Measurements from ENCODE around the gene NGEF. TPM values are rescaled to one million over a fixed set of nuclear protein-coding genes. Genes with fewer than 3 reads are reported as not detected.

NGEF gene
- total RNA-seq, 1 experiment from 2014 or later, result 1.9 TPM

DNA sequence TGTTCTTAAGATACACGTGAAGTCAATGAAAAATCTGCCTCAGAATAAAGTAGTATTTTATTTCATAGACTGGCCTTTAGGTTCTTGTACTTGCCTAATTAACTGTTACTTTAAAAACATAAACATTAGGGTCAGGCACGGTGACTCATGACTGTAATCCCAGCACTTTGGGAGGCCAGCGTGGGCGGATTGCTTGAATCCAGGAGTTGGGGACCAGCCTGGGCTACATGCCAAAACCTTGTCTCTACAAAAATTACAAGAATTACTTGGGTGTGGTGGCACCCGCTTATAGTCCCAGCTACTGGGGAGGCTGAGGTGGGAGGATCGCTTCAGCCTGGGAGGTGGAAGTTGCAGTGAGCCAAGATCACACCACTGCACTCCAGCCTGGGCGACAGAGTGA is 159.0 kb downstream of the NGEF start:
- Histone ChIP-seq H3T11ph (ENCODE audit: low read length) (no peak overlapping the region), H3K9ac (ENCODE audit: extremely low read depth, insufficient read length, low read length) (no peak overlapping the region), H3K79me1 (ENCODE audit: insufficient read depth, low read depth, low read length, poor library complexity, severe bottlenecking) (no peaks in the 10 kb centered on the region), H3K79me2 (ENCODE audit: insufficient read depth, low read length) (no peaks in the 10 kb centered on the region), H3K23ac (ENCODE audit: insufficient read length, low read depth, low read length) (no peak overlapping the region), H3K27me3 (ENCODE audit: insufficient read depth, low read length) (no peaks in the 10 kb centered on the region), H2AFZ (ENCODE audit: low read length) (no peak overlapping the region), H2BK5ac (ENCODE audit: insufficient read length, low read length) (no peak overlapping the region), H2AK5ac (ENCODE audit: insufficient read length, low read length) (no peak overlapping the region), H4K5ac (ENCODE audit: insufficient read length, low read depth, low read length) (no peak overlapping the region), H2BK20ac (ENCODE audit: low read depth, low read length, poor library complexity, severe bottlenecking) (no peak overlapping the region), H2BK12ac (ENCODE audit: insufficient read length, low read depth, low read length) (no peak overlapping the region), H4K20me1 (ENCODE audit: control insufficient read depth, insufficient read depth, insufficient read length) (no peaks in the 10 kb centered on the region), H3K18ac (ENCODE audit: insufficient read length, low read depth, low read length) (no peak overlapping the region), H3K14ac (ENCODE audit: insufficient read depth, low read length) (no peak overlapping the region), H3K27ac (ENCODE audit: insufficient read length, low read depth, low read length) (no peak overlapping the region), H4K8ac (replicated peaks; ENCODE audit: insufficient read length, low read depth, low read length) (no peak overlapping the region), H3K56ac (ENCODE audit: insufficient read length, low read depth, low read length) (no peak overlapping the region), H2BK15ac (ENCODE audit: low read depth, low read length) (no peak overlapping the region), H3K4ac (ENCODE audit: low read depth, low read length) (no peak overlapping the region), H4K91ac (ENCODE audit: insufficient read length, low read depth, low read length) (no peak overlapping the region), H3K4me1 (ENCODE audit: insufficient read depth, low read length) (no peaks in the 10 kb centered on the region), H3K4me2 (ENCODE audit: insufficient read depth, insufficient read length, low read length) (no peak overlapping the region), H2BK120ac (ENCODE audit: low read depth, low read length, poor library complexity, severe bottlenecking) (no peak overlapping the region), H3K23me2 (ENCODE audit: insufficient read length, low read depth, low read length, poor library complexity, severe bottlenecking) (peaks cover 2% of the 10 kb centered on the region), H3K9me3 (ENCODE audit: control insufficient read depth, low read depth, low read length) (no peaks in the 10 kb centered on the region)
- DNase-seq, result no peak
- Mint-ChIP-seq H3K27me3 (ENCODE audit: low read depth) (no peaks in the 10 kb centered on the region), H3K4me3 (no peak overlapping the region), H3K36me3 (ENCODE audit: insufficient read depth in 1 of 3, low read depth in 3 of 3) (peaks cover 19 to 68% (median 47%) of the 10 kb centered on the region in 3 experiments), H3K9me3 (no peaks in the 10 kb centered on the region), H3K27ac (no peak overlapping the region), H3K4me1 (no peaks in the 10 kb centered on the region)
- TF ChIP-seq, protein P1, sequence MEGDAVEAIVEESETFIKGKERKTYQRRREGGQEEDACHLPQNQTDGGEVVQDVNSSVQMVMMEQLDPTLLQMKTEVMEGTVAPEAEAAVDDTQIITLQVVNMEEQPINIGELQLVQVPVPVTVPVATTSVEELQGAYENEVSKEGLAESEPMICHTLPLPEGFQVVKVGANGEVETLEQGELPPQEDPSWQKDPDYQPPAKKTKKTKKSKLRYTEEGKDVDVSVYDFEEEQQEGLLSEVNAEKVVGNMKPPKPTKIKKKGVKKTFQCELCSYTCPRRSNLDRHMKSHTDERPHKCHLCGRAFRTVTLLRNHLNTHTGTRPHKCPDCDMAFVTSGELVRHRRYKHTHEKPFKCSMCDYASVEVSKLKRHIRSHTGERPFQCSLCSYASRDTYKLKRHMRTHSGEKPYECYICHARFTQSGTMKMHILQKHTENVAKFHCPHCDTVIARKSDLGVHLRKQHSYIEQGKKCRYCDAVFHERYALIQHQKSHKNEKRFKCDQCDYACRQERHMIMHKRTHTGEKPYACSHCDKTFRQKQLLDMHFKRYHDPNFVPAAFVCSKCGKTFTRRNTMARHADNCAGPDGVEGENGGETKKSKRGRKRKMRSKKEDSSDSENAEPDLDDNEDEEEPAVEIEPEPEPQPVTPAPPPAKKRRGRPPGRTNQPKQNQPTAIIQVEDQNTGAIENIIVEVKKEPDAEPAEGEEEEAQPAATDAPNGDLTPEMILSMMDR (conservative IDR thresholded peaks at IDR 0.05), result no peak
- WGBS (ENCODE audit: extremely low coverage, insufficient read length, low lambda C conversion rate), result no CpG with 5 or more reads among the region's 7 CpGs

Data from H9 (cell line).